Measurements from ENCODE around the gene TUSC2.

DNA sequence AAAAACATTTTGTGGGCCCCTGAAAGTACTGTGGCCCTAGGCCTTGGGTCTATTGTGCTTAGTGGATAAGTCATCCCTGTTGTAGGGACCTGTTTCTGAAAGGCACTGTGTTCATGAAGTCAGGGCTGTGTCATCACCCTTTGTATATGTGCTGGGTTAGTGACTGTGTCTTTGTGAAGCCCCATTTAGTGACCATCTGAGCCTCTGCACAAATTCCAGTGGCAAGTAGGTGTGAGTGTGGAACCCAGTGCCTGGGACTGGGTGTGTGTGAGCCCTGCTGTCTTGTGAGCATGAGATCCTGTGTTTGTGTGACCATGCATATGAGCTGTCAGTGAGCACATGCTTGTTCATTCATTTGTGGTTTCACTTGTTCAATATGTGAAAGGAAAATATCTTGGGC lies 23.4 kb downstream of the TUSC2 start:
- TF ChIP-seq POLR2A (IDR thresholded peaks at IDR 0.05) = no peak
- TF ChIP-seq CTCF (IDR thresholded peaks at IDR 0.05) = no peak
